K562 treated with DMSO at 1 percent for 4 hours (cell line): ENCODE measurements around the gene APOOL. TPM values are rescaled to one million over a fixed set of nuclear protein-coding genes. Genes with fewer than 3 reads are reported as not detected.

Source experiments
- total RNA-seq: library from RNA; unstranded; fragments of 300-600 nt; gene quantifications from 2 replicates; pipeline ENCODE4 v1.2.3, GENCODE V29; 2022; ENCODE audit not compliant: insufficient read depth

APOOL gene, protein sequence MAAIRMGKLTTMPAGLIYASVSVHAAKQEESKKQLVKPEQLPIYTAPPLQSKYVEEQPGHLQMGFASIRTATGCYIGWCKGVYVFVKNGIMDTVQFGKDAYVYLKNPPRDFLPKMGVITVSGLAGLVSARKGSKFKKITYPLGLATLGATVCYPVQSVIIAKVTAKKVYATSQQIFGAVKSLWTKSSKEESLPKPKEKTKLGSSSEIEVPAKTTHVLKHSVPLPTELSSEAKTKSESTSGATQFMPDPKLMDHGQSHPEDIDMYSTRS
- total RNA-seq: 7.4 and 8.0 TPM in 2 replicates

DNA sequence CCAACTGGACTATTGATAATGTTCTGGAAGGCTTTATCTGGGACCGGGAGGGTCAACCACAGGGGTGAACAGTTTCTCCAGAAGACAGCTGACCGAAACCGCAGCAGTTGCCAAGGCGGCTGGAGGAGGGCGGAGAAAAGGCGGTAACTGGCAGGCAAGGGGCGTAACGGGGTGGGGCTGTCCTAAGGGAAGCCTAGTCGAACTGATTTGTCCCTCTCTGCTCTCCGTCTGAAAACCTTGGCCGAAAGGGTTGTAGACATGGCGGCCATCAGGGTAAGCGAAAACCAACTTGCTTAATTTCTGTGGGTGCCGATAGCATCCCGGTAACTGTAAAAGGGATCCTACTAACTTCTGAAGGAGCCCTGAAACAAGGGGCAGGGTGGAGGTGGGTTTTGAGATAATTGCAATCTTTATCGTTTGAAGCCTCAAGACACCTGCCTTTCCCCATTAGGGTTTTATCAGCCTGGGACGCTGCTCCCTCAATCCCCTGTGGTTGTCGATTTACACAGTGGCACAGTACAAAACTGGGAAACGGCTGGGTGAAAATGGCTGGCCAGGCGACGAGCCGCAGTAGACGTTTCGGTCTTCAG, at the start of gene APOOL:
Gene APOOL, plus strand, starts transcription at position 223 of the 590 bp plus-strand sequence. Its CDS starts 36 bp downstream, at position 259.

Other genes with a start within 250 kb of the APOOL start
- gene SATL1, start 239.9 kb downstream of the APOOL start, total RNA-seq: not detected in 2 replicates
- 4.1 and 6.4 TPM in 2 replicates for gene ZNF711, start 240.1 kb downstream of the APOOL start, total RNA-seq